ENCODE data around the gene PLCL1.

DNA sequence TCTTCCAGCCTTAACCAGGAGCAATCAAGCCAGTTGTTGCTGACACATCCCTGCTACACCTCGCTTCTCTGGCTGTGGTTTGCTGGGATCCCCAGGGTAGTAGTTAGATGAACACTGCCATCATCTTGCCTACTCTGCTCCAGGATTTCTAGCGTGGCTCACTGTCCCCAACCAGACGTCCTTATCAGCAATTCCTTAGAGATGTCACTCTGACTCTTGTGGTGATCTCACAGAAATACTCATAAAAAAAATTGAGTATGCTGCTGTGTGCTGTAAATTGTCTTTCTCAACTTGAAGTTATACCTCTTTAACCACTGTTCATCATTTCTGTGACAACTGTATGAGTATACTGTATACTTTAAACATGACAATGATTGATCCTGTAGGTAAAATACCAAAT, 63.2 kb downstream of the PLCL1 start:
- TF ChIP-seq, protein P1, sequence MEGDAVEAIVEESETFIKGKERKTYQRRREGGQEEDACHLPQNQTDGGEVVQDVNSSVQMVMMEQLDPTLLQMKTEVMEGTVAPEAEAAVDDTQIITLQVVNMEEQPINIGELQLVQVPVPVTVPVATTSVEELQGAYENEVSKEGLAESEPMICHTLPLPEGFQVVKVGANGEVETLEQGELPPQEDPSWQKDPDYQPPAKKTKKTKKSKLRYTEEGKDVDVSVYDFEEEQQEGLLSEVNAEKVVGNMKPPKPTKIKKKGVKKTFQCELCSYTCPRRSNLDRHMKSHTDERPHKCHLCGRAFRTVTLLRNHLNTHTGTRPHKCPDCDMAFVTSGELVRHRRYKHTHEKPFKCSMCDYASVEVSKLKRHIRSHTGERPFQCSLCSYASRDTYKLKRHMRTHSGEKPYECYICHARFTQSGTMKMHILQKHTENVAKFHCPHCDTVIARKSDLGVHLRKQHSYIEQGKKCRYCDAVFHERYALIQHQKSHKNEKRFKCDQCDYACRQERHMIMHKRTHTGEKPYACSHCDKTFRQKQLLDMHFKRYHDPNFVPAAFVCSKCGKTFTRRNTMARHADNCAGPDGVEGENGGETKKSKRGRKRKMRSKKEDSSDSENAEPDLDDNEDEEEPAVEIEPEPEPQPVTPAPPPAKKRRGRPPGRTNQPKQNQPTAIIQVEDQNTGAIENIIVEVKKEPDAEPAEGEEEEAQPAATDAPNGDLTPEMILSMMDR (conservative IDR thresholded peaks at IDR 0.05) = no peak
- TF ChIP-seq ZFX (IDR thresholded peaks at IDR 0.05) = no peak
